ENCODE data around the gene MAP3K4.

Gene MAP3K4

DNA sequence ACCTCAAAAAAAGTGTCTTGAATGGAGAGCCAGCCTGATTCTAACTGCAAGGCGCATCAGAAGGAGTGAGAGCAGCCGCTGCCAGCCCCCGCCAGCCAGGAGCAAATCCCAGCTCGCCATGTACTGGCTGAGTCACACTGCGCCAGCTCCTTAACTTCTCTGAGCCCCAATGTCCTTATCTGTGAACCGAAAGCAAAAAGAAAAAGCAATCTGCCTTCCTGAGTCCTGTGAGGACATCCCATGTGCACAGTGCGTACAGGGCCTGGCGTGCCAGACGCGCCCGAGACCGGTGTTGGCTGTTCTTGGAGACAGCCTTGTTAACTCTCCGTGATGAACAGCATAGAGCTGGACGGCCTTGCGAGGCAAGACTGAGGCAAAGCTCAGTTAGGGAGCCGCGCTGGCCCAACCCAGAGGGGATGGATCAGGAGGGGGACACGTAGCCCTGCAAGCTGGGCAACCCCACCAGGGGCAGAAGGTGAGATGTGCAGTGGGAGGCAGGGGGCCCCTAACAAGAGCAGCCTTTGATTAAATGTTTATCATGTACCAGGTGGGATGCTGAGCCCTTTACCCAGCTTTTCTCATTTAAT, 159.6 kb downstream of the MAP3K4 start:
- Histone ChIP-seq H3K4me1 (ENCODE audit: control insufficient read depth, insufficient read depth, low read length) (no peaks in the 10 kb centered on the region), H3K27me3 (ENCODE audit: control insufficient read depth in 1 of 2, insufficient read depth in 2 of 2, low read length in 2 of 2) (no peaks in the 10 kb centered on the region), H3K9ac (ENCODE audit: low read length in 2 of 2) (no peak overlapping the region), H3K9me3 (ENCODE audit: control insufficient read depth in 2 of 2, low read length in 2 of 2) (no peaks in the 10 kb centered on the region), H3K36me3 (ENCODE audit: control insufficient read depth in 2 of 2, insufficient read depth in 2 of 2, low read length in 2 of 2) (peaks cover 8 to 28% of the 10 kb centered on the region in 2 donors), H3K27ac (ENCODE audit: low read length) (no peak overlapping the region), H3K4me3 (ENCODE audit: low read length in 2 of 2) (no peak overlapping the region)

DNA sequence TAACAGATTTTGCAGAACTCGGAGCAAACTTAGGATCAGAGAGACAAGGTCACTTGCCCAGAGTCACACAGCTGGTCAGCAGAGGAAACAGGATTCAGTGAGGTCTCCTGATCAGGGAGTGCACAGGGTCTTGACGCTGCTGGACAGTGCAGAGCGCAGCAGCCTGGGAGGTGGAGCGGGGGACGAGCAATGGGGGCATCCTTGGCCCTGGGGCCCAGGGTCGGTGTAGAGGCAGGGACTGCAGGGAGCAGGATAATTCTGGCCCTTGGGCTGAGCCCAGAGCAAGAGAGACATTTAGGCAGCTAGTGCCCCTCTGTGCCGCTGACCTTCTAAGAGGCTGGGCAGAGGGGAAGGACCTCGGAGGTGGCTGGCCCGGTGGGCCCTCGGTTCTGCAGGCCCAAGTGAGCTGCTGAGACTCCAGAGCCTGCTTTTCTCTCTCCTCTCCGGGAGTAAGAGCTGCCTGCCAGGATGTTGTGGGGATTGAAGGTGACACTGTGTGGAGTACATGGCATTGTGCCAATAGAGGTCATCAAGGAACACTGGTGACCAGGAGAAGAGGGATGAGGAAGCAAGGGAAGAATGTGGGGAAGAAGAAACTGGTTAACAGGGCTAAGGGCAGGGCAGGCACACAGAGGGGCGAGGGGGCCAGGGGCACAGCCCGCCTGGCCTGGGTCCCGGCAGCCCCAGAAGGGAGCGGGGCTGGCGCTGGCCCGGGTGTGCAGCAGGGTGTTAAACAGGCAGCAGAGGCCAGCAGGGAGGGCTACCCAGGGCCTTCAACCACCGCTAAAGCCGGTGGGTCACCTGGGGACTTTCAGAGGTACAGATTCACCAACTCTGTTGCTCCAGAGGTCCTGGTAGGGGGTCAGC, 160.3 kb downstream of the MAP3K4 start:
- H3K36me3 ChIP-seq (ENCODE audit: control insufficient read depth in 2 of 2, insufficient read depth in 2 of 2, low read length in 2 of 2), result peaks cover 5 to 24% of the 10 kb centered on the region in 2 donors

DNA sequence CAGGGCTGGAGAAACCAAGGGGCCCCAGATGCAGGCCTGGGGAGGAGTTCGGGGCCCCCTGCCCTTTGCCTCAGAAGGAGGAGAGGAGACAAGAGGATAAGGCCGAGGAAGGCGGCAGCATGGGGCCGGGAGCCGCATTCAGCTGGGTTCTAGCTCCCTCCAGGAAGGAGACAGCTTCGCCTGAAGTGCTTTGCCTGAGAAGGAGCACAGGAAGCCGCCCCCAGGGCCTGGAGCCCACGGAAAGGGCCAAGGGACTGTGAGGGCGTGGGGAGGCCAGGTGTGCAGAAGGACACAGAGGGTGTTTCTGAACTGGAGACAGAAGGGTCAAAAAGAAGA, 160.9 kb downstream of the MAP3K4 start:
- H3K9ac ChIP-seq (ENCODE audit: low read length in 2 of 2), result no peak overlapping the region
- no peak overlapping the region for H3K4me3 ChIP-seq (ENCODE audit: low read length in 2 of 2)
- no peak overlapping the region for H3K27ac ChIP-seq (ENCODE audit: low read length)
- H3K9me3 ChIP-seq (ENCODE audit: control insufficient read depth in 2 of 2, low read length in 2 of 2), result no peaks in the 10 kb centered on the region
- no peaks in the 10 kb centered on the region for H3K27me3 ChIP-seq (ENCODE audit: control insufficient read depth in 1 of 2, insufficient read depth in 2 of 2, low read length in 2 of 2)
- no peaks in the 10 kb centered on the region for H3K4me1 ChIP-seq (ENCODE audit: control insufficient read depth, insufficient read depth, low read length)
- peaks cover 3 to 24% of the 10 kb centered on the region in 2 donors for H3K36me3 ChIP-seq (ENCODE audit: control insufficient read depth in 2 of 2, insufficient read depth in 2 of 2, low read length in 2 of 2)

More for the DNA sequence above, 160.3 kb downstream of the MAP3K4 start:
- Histone ChIP-seq H3K9ac (ENCODE audit: low read length in 2 of 2) (no peak overlapping the region), H3K4me1 (ENCODE audit: control insufficient read depth, insufficient read depth, low read length) (no peaks in the 10 kb centered on the region), H3K27me3 (ENCODE audit: control insufficient read depth in 1 of 2, insufficient read depth in 2 of 2, low read length in 2 of 2) (no peaks in the 10 kb centered on the region), H3K4me3 (ENCODE audit: low read length in 2 of 2) (no peak overlapping the region), H3K9me3 (ENCODE audit: control insufficient read depth in 2 of 2, low read length in 2 of 2) (no peaks in the 10 kb centered on the region), H3K27ac (ENCODE audit: low read length) (no peak overlapping the region)

DNA sequence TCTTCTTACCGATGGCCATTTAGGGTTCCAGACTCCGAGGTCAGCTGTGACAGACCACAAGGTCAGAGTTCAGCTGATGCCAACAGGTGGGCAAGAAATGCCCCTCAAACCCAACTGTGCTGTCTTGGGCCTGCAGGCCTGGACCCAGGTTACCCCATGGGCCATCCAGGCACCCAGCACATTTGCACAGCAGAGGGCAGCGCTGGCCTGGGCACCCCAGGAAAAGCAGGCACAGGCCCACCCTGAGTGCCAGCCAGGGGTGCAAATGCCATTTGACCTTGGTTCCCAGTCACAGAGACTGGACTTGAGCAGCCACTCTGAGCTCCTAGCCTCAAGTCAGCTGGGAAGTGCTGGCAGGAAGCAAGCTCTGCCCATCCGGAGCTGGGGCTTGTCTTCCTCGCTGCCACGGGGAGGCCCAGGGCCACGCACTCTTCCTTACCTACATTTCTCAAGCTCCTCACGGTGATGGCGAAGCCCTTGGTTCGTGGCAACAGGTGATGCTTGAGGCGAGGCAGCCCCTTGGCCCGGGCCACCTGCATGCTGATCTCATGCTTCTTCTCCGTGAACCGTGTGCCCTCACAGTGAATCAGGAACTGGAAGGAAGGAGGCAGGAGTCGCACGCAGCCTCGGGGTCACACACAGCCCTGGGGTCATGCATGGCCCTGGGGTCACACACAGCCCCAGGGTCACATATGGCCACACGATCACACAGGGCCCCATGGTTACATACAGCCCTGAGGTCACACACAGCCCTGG, 161.5 kb downstream of the MAP3K4 start:
- no peaks in the 10 kb centered on the region for H3K27me3 ChIP-seq (ENCODE audit: control insufficient read depth in 1 of 2, insufficient read depth in 2 of 2, low read length in 2 of 2)
- H3K4me3 ChIP-seq (ENCODE audit: low read length in 2 of 2), result no peak overlapping the region
- H3K9me3 ChIP-seq (ENCODE audit: control insufficient read depth in 2 of 2, low read length in 2 of 2), result no peaks in the 10 kb centered on the region
- H3K4me1 ChIP-seq (ENCODE audit: control insufficient read depth, insufficient read depth, low read length), result no peaks in the 10 kb centered on the region
- peaks cover 3 to 20% of the 10 kb centered on the region in 2 donors for H3K36me3 ChIP-seq (ENCODE audit: control insufficient read depth in 2 of 2, insufficient read depth in 2 of 2, low read length in 2 of 2)
- no peak overlapping the region for H3K9ac ChIP-seq (ENCODE audit: low read length in 2 of 2)
- H3K27ac ChIP-seq (ENCODE audit: low read length), result no peak overlapping the region

DNA sequence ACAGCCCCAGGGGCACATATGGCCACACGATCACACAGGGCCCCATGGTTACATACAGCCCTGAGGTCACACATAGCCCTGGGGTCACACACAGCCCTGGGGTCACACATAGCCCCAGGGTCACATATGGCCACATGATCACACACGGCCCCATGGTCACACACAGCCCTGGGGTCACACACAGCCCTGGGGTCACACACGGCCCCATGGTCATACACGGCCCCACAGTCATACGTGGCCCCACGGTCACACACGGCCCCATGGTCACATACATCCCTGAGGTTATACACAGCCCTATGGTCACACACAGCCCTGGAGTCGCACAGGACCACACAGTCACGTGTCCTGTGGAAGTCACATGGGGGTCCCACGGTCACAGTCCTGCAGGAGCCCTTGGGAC, 162.2 kb downstream of the MAP3K4 start:
- H3K9ac ChIP-seq (ENCODE audit: low read length in 2 of 2), result no peak overlapping the region
- peaks cover 0 to 16% of the 10 kb centered on the region in 2 donors for H3K36me3 ChIP-seq (ENCODE audit: control insufficient read depth in 2 of 2, insufficient read depth in 2 of 2, low read length in 2 of 2)
- H3K27ac ChIP-seq (ENCODE audit: low read length), result no peak overlapping the region
- no peaks in the 10 kb centered on the region for H3K9me3 ChIP-seq (ENCODE audit: control insufficient read depth in 2 of 2, low read length in 2 of 2)
- H3K27me3 ChIP-seq (ENCODE audit: control insufficient read depth in 1 of 2, insufficient read depth in 2 of 2, low read length in 2 of 2), result no peaks in the 10 kb centered on the region
- H3K4me1 ChIP-seq (ENCODE audit: control insufficient read depth, insufficient read depth, low read length), result no peaks in the 10 kb centered on the region
- H3K4me3 ChIP-seq (ENCODE audit: low read length in 2 of 2), result no peak overlapping the region

DNA sequence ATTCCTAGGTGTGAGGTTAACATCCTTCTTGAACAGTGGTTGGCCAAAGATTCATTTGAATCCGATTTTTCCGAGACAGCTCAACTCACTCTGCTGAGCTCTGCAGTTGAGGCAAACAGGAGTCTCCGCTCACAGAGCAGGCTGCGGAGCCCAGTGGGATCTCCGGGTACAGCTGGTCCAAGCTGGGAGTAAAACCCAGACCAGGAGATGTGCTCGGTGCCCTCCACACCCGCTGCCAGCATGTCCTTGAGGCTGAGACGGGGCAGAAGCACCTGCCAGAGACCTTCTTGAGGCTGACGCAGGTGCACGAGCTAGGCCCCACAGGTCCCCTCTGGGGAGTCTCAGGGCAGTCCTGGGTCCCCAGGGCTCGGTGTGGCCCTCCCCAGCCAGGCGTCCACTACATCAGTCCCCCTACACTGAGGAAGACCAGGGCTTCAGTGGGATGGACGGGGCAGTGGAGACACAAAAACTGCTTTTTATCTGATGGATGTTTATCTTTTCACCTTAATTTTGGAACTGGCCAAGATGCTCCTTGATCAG, 163.3 kb downstream of the MAP3K4 start:
- H3K36me3 ChIP-seq (ENCODE audit: control insufficient read depth in 2 of 2, insufficient read depth in 2 of 2, low read length in 2 of 2), result peaks cover 0 to 11% of the 10 kb centered on the region in 2 donors
- H3K27me3 ChIP-seq (ENCODE audit: control insufficient read depth in 1 of 2, insufficient read depth in 2 of 2, low read length in 2 of 2), result no peaks in the 10 kb centered on the region
- H3K27ac ChIP-seq (ENCODE audit: low read length), result no peak overlapping the region
- H3K9ac ChIP-seq (ENCODE audit: low read length in 2 of 2), result no peak overlapping the region
- H3K9me3 ChIP-seq (ENCODE audit: control insufficient read depth in 2 of 2, low read length in 2 of 2), result no peaks in the 10 kb centered on the region
- H3K4me1 ChIP-seq (ENCODE audit: control insufficient read depth, insufficient read depth, low read length), result no peaks in the 10 kb centered on the region
- no peak overlapping the region for H3K4me3 ChIP-seq (ENCODE audit: low read length in 2 of 2)

DNA sequence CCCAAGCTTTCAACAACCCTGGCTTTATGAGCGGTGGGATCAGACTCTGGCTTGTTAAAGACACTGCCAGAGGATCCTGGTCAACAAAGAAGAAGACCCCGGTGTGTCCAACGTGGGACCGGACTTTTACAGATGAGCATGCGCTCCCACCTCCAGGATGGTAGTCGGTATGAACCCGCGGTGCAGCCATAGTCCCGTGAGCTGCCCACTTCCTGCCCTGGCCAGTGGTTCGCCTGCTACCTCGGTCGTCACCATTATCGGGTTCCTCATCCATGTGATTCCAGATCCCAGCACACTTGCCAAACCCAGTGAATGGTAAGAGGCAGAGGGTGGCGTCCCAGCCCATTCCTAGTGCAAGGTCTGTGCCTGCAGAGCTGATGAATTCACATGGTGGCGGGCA, 169.6 kb downstream of the MAP3K4 start:
- no peak overlapping the region for H3K9ac ChIP-seq (ENCODE audit: low read length in 2 of 2)
- no peaks in the 10 kb centered on the region for H3K9me3 ChIP-seq (ENCODE audit: control insufficient read depth in 2 of 2, low read length in 2 of 2)
- peaks cover 28% of the 10 kb centered on the region for H3K4me1 ChIP-seq (ENCODE audit: control insufficient read depth, insufficient read depth, low read length)
- H3K27me3 ChIP-seq (ENCODE audit: control insufficient read depth in 1 of 2, insufficient read depth in 2 of 2, low read length in 2 of 2), result no peaks in the 10 kb centered on the region
- H3K36me3 ChIP-seq (ENCODE audit: control insufficient read depth in 2 of 2, insufficient read depth in 2 of 2, low read length in 2 of 2), result peaks cover 0 to 13% of the 10 kb centered on the region in 2 donors
- H3K27ac ChIP-seq (ENCODE audit: low read length), result peak overlapping the region; percentile 58
- H3K4me3 ChIP-seq (ENCODE audit: low read length in 2 of 2), result no peak overlapping the region

DNA sequence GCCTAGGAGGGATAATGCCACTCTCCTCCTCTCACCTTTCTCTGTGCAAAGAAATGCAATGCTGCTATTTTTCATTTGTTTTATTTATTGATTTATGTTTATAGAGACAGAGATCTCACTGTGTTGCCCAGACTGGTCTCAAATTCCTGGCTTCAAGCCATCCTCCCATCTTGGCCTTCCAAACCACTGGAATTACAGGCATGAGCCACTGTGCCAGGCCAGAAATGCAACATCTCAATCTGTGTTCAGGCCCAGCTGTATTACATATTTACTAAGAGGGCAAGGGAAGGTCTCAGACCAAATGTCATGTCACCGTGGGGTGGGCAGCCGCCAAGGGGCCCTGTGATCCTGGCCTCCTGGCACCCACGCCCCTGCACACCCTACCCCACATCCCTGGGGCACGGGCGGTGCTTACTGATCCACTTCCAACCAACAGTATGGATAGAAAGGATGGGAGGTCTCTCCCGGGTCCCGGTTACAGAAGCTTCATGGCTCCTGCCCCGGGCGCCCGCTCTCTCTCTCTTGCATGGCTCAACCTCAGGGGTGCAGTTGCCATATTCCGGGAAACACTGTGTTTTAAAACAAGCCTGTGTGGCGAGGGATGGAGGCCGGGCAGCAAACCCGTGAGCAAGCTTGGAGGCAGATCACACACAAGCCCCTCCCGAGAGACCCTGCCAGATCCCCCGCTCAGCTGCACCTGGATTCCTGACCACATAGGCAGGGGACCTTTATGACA, 170.5 kb downstream of the MAP3K4 start:
- Histone ChIP-seq H3K9ac (ENCODE audit: low read length in 2 of 2) (no peak overlapping the region), H3K4me3 (ENCODE audit: low read length in 2 of 2) (no peak overlapping the region), H3K9me3 (ENCODE audit: control insufficient read depth in 2 of 2, low read length in 2 of 2) (no peaks in the 10 kb centered on the region), H3K36me3 (ENCODE audit: control insufficient read depth in 2 of 2, insufficient read depth in 2 of 2, low read length in 2 of 2) (peaks cover 0 to 15% of the 10 kb centered on the region in 2 donors), H3K27ac (ENCODE audit: low read length) (peak overlapping the region; percentile 11), H3K4me1 (ENCODE audit: control insufficient read depth, insufficient read depth, low read length) (peaks cover 28% of the 10 kb centered on the region), H3K27me3 (ENCODE audit: control insufficient read depth in 1 of 2, insufficient read depth in 2 of 2, low read length in 2 of 2) (no peaks in the 10 kb centered on the region)

DNA sequence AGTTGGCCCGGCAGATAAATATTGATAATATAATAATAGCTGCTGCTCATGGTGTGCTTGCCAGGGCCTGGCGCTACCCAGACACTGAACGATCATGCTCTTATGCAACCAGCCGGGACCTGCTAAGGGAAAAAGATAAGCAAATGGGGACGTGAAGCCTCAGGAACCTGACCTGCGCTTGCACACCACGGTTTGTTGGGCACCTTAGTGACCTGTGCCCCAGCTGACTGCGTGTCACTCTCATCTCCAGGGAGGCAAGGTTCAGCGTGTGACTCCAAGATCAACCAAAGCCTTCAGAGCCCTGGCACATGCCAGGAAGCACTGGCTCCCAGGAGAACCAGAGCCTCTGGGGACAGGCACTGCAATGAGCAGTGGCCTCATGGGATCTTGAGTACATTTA, 171.2 kb downstream of the MAP3K4 start:
- Histone ChIP-seq H3K4me3 (ENCODE audit: low read length in 2 of 2) (no peak overlapping the region), H3K4me1 (ENCODE audit: control insufficient read depth, insufficient read depth, low read length) (peaks cover 28% of the 10 kb centered on the region), H3K36me3 (ENCODE audit: control insufficient read depth in 2 of 2, insufficient read depth in 2 of 2, low read length in 2 of 2) (peaks cover 0 to 15% of the 10 kb centered on the region in 2 donors), H3K9ac (ENCODE audit: low read length in 2 of 2) (no peak overlapping the region), H3K27ac (ENCODE audit: low read length) (no peak overlapping the region), H3K9me3 (ENCODE audit: control insufficient read depth in 2 of 2, low read length in 2 of 2) (no peaks in the 10 kb centered on the region), H3K27me3 (ENCODE audit: control insufficient read depth in 1 of 2, insufficient read depth in 2 of 2, low read length in 2 of 2) (no peaks in the 10 kb centered on the region)

DNA sequence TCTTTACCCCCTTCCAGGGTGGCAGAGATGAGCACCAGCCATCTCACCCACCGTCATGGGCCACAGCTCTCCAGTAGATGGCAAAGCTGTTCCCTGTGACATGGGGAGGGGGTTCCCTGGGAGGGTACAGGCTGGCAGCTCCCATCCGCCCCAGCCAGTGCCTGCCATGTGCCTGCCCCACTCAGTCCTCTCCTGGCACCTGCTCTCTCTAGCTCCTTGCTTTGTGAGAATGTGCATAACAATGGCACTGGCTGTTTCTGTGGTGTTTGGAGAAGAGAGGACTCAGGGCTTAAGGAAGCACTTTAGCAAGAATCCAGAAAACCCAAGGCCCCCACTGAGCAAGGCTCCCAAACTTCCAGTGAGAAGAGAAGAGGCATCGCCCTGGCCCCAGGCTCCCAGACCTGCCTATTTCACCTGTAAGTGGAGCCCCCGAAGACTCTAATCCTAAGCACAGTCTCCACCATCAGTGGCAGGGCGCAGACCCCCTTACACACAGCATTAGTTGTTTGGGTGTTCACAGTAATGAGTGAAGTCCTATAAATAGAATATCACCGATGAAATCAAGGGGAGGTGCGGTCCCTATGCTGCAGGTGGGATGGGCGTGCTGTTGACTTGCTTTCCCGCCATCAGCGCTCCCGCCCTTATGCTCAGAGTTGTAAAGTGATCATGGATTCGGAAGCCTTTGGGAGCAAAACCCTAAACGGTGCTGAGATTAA, 172.1 kb downstream of the MAP3K4 start:
- H3K4me1 ChIP-seq (ENCODE audit: control insufficient read depth, insufficient read depth, low read length), result peaks cover 32% of the 10 kb centered on the region
- H3K4me3 ChIP-seq (ENCODE audit: low read length in 2 of 2), result no peak overlapping the region
- no peaks in the 10 kb centered on the region for H3K9me3 ChIP-seq (ENCODE audit: control insufficient read depth in 2 of 2, low read length in 2 of 2)
- H3K27ac ChIP-seq (ENCODE audit: low read length), result no peak overlapping the region
- H3K9ac ChIP-seq (ENCODE audit: low read length in 2 of 2), result no peak overlapping the region
- H3K36me3 ChIP-seq (ENCODE audit: control insufficient read depth in 2 of 2, insufficient read depth in 2 of 2, low read length in 2 of 2), result peaks cover 0 to 15% of the 10 kb centered on the region in 2 donors
- no peaks in the 10 kb centered on the region for H3K27me3 ChIP-seq (ENCODE audit: control insufficient read depth in 1 of 2, insufficient read depth in 2 of 2, low read length in 2 of 2)

Measured in stomach smooth muscle (tissue), 2 donors.